Thoracic aorta (tissue), 2 donors: ENCODE measurements around the gene FTO. TPM values are rescaled to one million over a fixed set of nuclear protein-coding genes. Genes with fewer than 3 reads are reported as not detected.

Source experiments
- ATAC-seq: fragments of 150-250 bp; one replicate; pipeline ENCODE4 v1.8.0; 2017; ENCODE audit warnings: low read depth; ENCODE audit not compliant: insufficient number of reproducible peaks, low FRiP score
- DNase-seq: peaks from one replicate; pipeline ENCODE4 v3.0.0-alpha.2; 2020; ENCODE audit warnings: low spot score
- H3K27ac ChIP-seq, 2 donors: fragments of 200-600 bp; sonication (generic); 1 replicate in 1 of 2; 2 replicates in 1 of 2; pipeline ENCODE4 v1.5.1; 2016; ENCODE audit warnings: mild to moderate bottlenecking in 2 of 2, moderate library complexity in 2 of 2
- H3K27me3 ChIP-seq: fragments of 200-600 bp; sonication (generic); replicated peaks from 2 replicates; pipeline ENCODE4 v1.6.0; 2016; ENCODE audit warnings: mild to moderate bottlenecking; ENCODE audit not compliant: insufficient read depth
- H3K36me3 ChIP-seq: fragments of 200-600 bp; sonication (generic); one replicate; pipeline ENCODE4 v1.5.1; 2016
- H3K4me1 ChIP-seq, 2 donors: fragments of 200-600 bp; sonication (generic); 1 replicate in 1 of 2; 2 replicates in 1 of 2; pipeline versions ENCODE4 v1.5.1 to v1.6.0; 2016; ENCODE audit warnings: low read depth in 2 of 2, mild to moderate bottlenecking in 1 of 2; ENCODE audit not compliant: control insufficient read depth in 1 of 2
- H3K4me3 ChIP-seq: fragments of 200-600 bp; sonication (generic); 2 replicates; pipeline ENCODE4 v1.5.1; 2016; ENCODE audit warnings: mild to moderate bottlenecking
- H3K9me3 ChIP-seq: fragments of 200-600 bp; sonication (generic); 2 replicates; pipeline ENCODE4 v1.5.1; 2016
- CTCF ChIP-seq: fragments of 200-600 bp; sonication (generic); IDR thresholded peaks from one replicate; pipeline ENCODE4 v1.5.1; 2019; ENCODE audit warnings: antibody characterized with exemption
- total RNA-seq, 2 donors: library from RNA; depleted of rRNA; stranded (reverse); fragments of >200 nt; gene quantifications; one replicate each; pipeline versions ENCODE4 v1.1.0 to v1.2.3, GENCODE V29; 2016

Gene FTO
- total RNA-seq, 2 donors from 2014 or later: 99.6 to 103 TPM

GRCh38 chr16:54030451-54030850 lies 326.5 kb downstream of the FTO start:
- H3K36me3 ChIP-seq: no peaks in the 10 kb centered on the region
- no peak for TF ChIP-seq CTCF
- peaks cover 14% of the 10 kb centered on the region for H3K9me3 ChIP-seq
- no peak for ATAC-seq
- no peaks in the 10 kb centered on the region for H3K27me3 ChIP-seq
- DNase-seq: no peak
- no peaks in the 10 kb centered on the region for H3K4me1 ChIP-seq
- no peak overlapping the region for H3K27ac ChIP-seq
- H3K4me3 ChIP-seq: no peak overlapping the region

- Histone ChIP-seq H3K4me1 (no peaks in the 10 kb centered on the region), H3K9me3 (peaks cover 14% of the 10 kb centered on the region), H3K4me3 (no peak overlapping the region), H3K36me3 (no peaks in the 10 kb centered on the region), H3K27ac (no peak overlapping the region), H3K27me3 (no peaks in the 10 kb centered on the region)
- no peak for DNase-seq
- no peak for TF ChIP-seq CTCF
- no peak for ATAC-seq
These were observed 327.3 kb downstream of the FTO start for GRCh38 chr16:54031107-54031760.

DNA sequence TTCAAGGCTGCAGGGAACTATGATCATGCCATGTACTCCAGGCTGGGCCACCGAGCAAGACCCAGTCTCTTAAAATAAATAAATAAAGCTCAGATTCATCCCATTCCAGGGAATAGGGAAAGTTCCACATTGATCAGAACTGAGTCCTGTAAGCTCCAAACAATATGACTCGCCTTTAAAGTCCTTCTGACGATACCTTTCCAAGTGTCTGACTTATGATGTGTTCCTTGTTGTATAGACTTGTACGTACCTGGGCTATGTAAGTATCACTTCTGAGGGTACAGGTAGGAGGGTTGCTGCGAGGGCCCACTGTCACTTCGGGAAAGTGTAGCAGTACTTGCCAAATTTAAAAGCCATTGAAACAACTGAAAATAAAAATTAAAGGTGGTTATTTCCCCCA lies 329.8 kb downstream of the FTO start:
- H3K4me1 ChIP-seq: no peaks in the 10 kb centered on the region
- H3K27me3 ChIP-seq: no peaks in the 10 kb centered on the region
- no peak for TF ChIP-seq CTCF
- H3K36me3 ChIP-seq: no peaks in the 10 kb centered on the region
- ATAC-seq (no peak), DNase-seq (no peak)
- H3K27ac ChIP-seq: no peak overlapping the region
- H3K4me3 ChIP-seq: no peak overlapping the region
- peaks cover 14% of the 10 kb centered on the region for H3K9me3 ChIP-seq

GRCh38 chr16:54034684-54035083 lies 330.7 kb downstream of the FTO start:
- Histone ChIP-seq H3K27me3 (no peaks in the 10 kb centered on the region), H3K4me3 (no peak overlapping the region), H3K4me1 (no peaks in the 10 kb centered on the region), H3K27ac (no peak overlapping the region), H3K36me3 (no peaks in the 10 kb centered on the region), H3K9me3 (peaks cover 14% of the 10 kb centered on the region)
- ATAC-seq (no peak), DNase-seq (no peak)
- TF ChIP-seq CTCF: no peak

DNA sequence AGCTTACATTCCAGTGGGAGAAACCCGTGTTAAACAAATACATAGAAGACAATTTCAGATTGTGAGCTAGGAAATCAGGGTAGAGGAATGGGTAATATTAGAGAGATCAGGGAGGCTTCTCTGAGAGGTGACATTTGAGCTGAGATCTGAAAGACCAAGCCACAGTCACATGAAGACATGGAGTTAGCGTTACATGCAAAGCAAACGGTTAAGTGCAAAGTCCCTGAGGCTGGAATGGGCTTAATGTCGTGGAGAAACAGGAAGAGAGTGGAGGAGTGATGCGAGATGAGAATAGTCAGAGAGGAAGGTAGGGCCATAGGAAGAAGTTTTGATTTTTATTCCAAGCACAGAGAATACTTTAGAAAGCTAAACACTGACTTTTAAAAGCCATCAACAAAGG lies 336.5 kb downstream of the FTO start:
- Histone ChIP-seq H3K4me3 (no peak overlapping the region), H3K9me3 (no peaks in the 10 kb centered on the region), H3K36me3 (no peaks in the 10 kb centered on the region), H3K27ac (no peak overlapping the region), H3K27me3 (no peaks in the 10 kb centered on the region), H3K4me1 (no peaks in the 10 kb centered on the region)
- DNase-seq (no peak), ATAC-seq (no peak)
- TF ChIP-seq CTCF: no peak
